SK-N-SH treated with all-trans-retinoic acid at 6 μM for 48 hours (cell line): ENCODE measurements around the gene ARHGEF6.

Experiments
- ATAC-seq: fragments of 200-7000 bp; cut with Tn5 transposase; 3 replicates; pipeline ENCODE4 v1.9.1; 2020; ENCODE audit warnings: mild to moderate bottlenecking, moderate library complexity
- ARNTL ChIP-seq: fragments of 450-650 bp; formaldehyde crosslinking; IDR thresholded peaks from 2 replicates; pipeline ENCODE4 v1.5.0; 2020; ENCODE audit warnings: low read depth, mild to moderate bottlenecking, moderate library complexity, borderline replicate concordance
- BACH2 ChIP-seq: fragments of 250-450 bp; sonication (Bioruptor Pico); IDR thresholded peaks from 2 replicates; pipeline ENCODE4 v1.9.0; 2021; ENCODE audit warnings: mild to moderate bottlenecking, borderline replicate concordance
- CREB5 ChIP-seq: fragments of 250-450 bp; sonication (Bioruptor Pico); IDR thresholded peaks from 2 replicates; pipeline ENCODE4 v1.5.1; 2020; ENCODE audit warnings: low read depth, mild to moderate bottlenecking, moderate library complexity
- CSDC2 ChIP-seq: fragments of 250-450 bp; sonication (Bioruptor Pico); IDR thresholded peaks from 2 replicates; pipeline ENCODE4 v1.5.0; 2020; ENCODE audit warnings: mild to moderate bottlenecking, moderate library complexity
- ESRRG ChIP-seq: fragments of 250-450 bp; sonication (Bioruptor Pico); IDR thresholded peaks from 2 replicates; pipeline ENCODE4 v1.6.1; 2021; ENCODE audit warnings: mild to moderate bottlenecking
- GLIS3 ChIP-seq: fragments of 250-450 bp; sonication (Bioruptor Pico); IDR thresholded peaks from 2 replicates; pipeline ENCODE4 v1.5.0; 2020; ENCODE audit warnings: mild to moderate bottlenecking, moderate library complexity
- OSR1 ChIP-seq: fragments of 250-450 bp; sonication (Bioruptor Pico); IDR thresholded peaks from 2 replicates; pipeline ENCODE4 v1.8.0; 2022; ENCODE audit warnings: moderate library complexity, mild to moderate bottlenecking, inconsistent platforms
- PATZ1 ChIP-seq: fragments of 250-450 bp; sonication (Bioruptor Pico); IDR thresholded peaks from 2 replicates; pipeline ENCODE4 v1.8.0; 2020; ENCODE audit warnings: mild to moderate bottlenecking, moderate library complexity, borderline replicate concordance
- PPARA ChIP-seq: fragments of 250-450 bp; sonication (Bioruptor Pico); IDR thresholded peaks from 2 replicates; pipeline ENCODE4 v1.5.0; 2020; ENCODE audit warnings: mild to moderate bottlenecking, borderline replicate concordance
- RARB ChIP-seq: fragments of 250-450 bp; sonication (Bioruptor Pico); IDR thresholded peaks from 2 replicates; pipeline ENCODE4 v1.8.0; 2021; ENCODE audit warnings: mild to moderate bottlenecking, moderate library complexity
- SNAI2 ChIP-seq: fragments of 250-450 bp; sonication (Bioruptor Pico); IDR thresholded peaks from 2 replicates; pipeline ENCODE4 v1.5.0; 2020; ENCODE audit warnings: mild to moderate bottlenecking, moderate library complexity
- TCF4 ChIP-seq: fragments of 250-450 bp; sonication (Bioruptor Pico); IDR thresholded peaks from 2 replicates; pipeline ENCODE4 v1.8.0; 2021; ENCODE audit warnings: mild to moderate bottlenecking, moderate library complexity, borderline replicate concordance
- TOX ChIP-seq: fragments of 250-450 bp; sonication (Bioruptor Pico); IDR thresholded peaks from 2 replicates; pipeline ENCODE4 v1.8.0; 2021; ENCODE audit warnings: mild to moderate bottlenecking, moderate library complexity, borderline replicate concordance
- ZC3H10 ChIP-seq: fragments of 250-450 bp; sonication (Bioruptor Pico); IDR thresholded peaks from 2 replicates; pipeline ENCODE4 v1.5.1; 2021; ENCODE audit warnings: mild to moderate bottlenecking, moderate library complexity
- ZFP30 ChIP-seq: fragments of 450-650 bp; formaldehyde crosslinking; IDR thresholded peaks from 2 replicates; pipeline ENCODE4 v1.5.0; 2022; ENCODE audit warnings: mild to moderate bottlenecking, moderate library complexity
- ZNF565 ChIP-seq: fragments of 450-650 bp; formaldehyde crosslinking; conservative IDR thresholded peaks from 2 replicates; pipeline ENCODE4 v1.5.0; 2020; ENCODE audit warnings: low read depth, mild to moderate bottlenecking, moderate library complexity
- ZNF70 ChIP-seq: fragments of 450-650 bp; formaldehyde crosslinking; IDR thresholded peaks from 2 replicates; pipeline ENCODE4 v1.5.0; 2020; ENCODE audit warnings: mild to moderate bottlenecking, moderate library complexity
- ZNF8 ChIP-seq: fragments of 450-650 bp; formaldehyde crosslinking; IDR thresholded peaks from 2 replicates; pipeline ENCODE4 v1.5.0; 2020; ENCODE audit warnings: mild to moderate bottlenecking, moderate library complexity
- TF ChIP-seq, protein P1 (sequence below): fragments of 250-450 bp; sonication (Bioruptor Pico); IDR thresholded peaks from 2 replicates; pipeline ENCODE4 v1.5.1; 2021; ENCODE audit warnings: mild to moderate bottlenecking, moderate library complexity
- TF ChIP-seq, protein P2 (sequence below): fragments of 250-450 bp; sonication (Bioruptor Pico); IDR thresholded peaks from 2 replicates; pipeline ENCODE4 v1.8.0; 2021; ENCODE audit warnings: low read depth, mild to moderate bottlenecking, moderate library complexity, borderline replicate concordance

The ARHGEF6 gene

DNA sequence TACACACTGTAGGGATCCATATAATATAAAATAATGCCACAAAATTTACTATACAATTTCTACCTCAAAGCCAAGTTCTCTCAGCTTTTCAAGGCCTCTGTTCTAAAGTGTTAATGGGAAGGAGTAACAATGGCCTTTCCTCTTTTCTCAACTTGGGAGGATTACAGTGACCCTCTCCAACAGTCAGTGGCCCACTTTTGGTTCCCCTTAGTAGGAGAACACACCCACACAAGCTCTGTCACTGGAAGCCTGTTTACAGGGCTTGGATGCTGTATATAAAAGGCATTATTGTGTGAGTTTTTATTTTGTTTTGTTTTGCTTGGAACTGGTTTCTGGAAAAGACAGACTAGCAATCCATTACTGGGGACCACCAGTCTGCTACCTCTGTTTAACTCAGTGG lies 1.8 kb downstream of the ARHGEF6 start (continued):
- no peak for TF ChIP-seq CREB5
- TF ChIP-seq GLIS3 = no peak
- TF ChIP-seq ZNF8 = no peak
- TF ChIP-seq OSR1 (CRISPR knock-in tag) = no peak
- TF ChIP-seq TOX (CRISPR knock-in tag) = no peak
- TF ChIP-seq ESRRG (CRISPR knock-in tag) = no peak

- TF ChIP-seq ZNF70 (CRISPR knock-in tag) (no peak), CSDC2 (no peak), ZNF8 (no peak), BACH2 (CRISPR knock-in tag) (no peak), ARNTL (no peak), GLIS3 (no peak), ESRRG (CRISPR knock-in tag) (no peak), ZNF565 (CRISPR knock-in tag) (no peak), PATZ1 (no peak), OSR1 (CRISPR knock-in tag) (no peak), ZFP30 (CRISPR knock-in tag) (no peak), TOX (CRISPR knock-in tag) (no peak), ZC3H10 (no peak), RARB (CRISPR knock-in tag) (no peak), SNAI2 (CRISPR knock-in tag) (no peak), TCF4 (CRISPR knock-in tag) (no peak)
- TF ChIP-seq, protein P1, sequence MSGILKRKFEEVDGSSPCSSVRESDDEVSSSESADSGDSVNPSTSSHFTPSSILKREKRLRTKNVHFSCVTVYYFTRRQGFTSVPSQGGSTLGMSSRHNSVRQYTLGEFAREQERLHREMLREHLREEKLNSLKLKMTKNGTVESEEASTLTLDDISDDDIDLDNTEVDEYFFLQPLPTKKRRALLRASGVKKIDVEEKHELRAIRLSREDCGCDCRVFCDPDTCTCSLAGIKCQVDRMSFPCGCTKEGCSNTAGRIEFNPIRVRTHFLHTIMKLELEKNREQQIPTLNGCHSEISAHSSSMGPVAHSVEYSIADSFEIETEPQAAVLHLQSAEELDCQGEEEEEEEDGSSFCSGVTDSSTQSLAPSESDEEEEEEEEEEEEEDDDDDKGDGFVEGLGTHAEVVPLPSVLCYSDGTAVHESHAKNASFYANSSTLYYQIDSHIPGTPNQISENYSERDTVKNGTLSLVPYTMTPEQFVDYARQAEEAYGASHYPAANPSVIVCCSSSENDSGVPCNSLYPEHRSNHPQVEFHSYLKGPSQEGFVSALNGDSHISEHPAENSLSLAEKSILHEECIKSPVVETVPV (CRISPR knock-in tag) = no peak
- TF ChIP-seq, protein P2, sequence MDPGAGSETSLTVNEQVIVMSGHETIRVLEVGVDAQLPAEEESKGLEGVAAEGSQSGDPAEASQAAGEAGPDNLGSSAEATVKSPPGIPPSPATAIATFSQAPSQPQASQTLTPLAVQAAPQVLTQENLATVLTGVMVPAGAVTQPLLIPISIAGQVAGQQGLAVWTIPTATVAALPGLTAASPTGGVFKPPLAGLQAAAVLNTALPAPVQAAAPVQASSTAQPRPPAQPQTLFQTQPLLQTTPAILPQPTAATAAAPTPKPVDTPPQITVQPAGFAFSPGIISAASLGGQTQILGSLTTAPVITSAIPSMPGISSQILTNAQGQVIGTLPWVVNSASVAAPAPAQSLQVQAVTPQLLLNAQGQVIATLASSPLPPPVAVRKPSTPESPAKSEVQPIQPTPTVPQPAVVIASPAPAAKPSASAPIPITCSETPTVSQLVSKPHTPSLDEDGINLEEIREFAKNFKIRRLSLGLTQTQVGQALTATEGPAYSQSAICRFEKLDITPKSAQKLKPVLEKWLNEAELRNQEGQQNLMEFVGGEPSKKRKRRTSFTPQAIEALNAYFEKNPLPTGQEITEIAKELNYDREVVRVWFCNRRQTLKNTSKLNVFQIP (CRISPR knock-in tag) = no peak
- no peak for ATAC-seq
These were observed 2.7 kb downstream of the ARHGEF6 start for GRCh38 chrX:136778020-136778419.

DNA sequence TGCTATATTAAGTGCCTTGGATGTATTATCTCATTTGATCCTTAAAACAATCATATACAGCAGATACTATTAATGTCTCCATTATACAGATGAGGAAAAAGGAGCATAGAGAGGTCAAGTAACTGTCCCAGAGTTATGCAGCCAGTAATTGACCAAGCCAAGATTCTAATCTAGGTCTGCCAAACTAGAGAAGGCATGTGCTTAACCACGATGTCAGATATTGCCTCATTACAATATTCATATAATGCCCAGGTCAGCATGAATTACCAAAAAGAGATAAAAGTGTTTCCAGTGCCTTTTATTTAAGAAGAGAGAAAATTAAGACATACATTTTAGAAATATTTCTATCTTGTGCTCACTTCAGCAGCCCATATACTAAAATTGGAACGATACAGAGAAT lies 7.1 kb downstream of the ARHGEF6 start:
- ATAC-seq = no peak
- TF ChIP-seq BACH2 (CRISPR knock-in tag) (no peak), OSR1 (CRISPR knock-in tag) (no peak), SNAI2 (CRISPR knock-in tag) (no peak), ARNTL (no peak), ESRRG (CRISPR knock-in tag) (no peak), RARB (CRISPR knock-in tag) (no peak), CSDC2 (no peak), TCF4 (CRISPR knock-in tag) (no peak), ZC3H10 (no peak), ZNF70 (CRISPR knock-in tag) (no peak), TOX (CRISPR knock-in tag) (no peak), PPARA (CRISPR knock-in tag) (no peak), ZNF565 (CRISPR knock-in tag) (no peak), CREB5 (no peak), GLIS3 (no peak), PATZ1 (no peak), ZFP30 (CRISPR knock-in tag) (no peak)
- TF ChIP-seq, protein P1 (CRISPR knock-in tag) = no peak
